GM21786 (cell line): Measurements from ENCODE around the gene WDR1.
"Not testable (repeated sequence)": the region's sequence is repeated elsewhere in the genome, so short reads cannot be mapped to it uniquely, and the experiment has no call there.

ENCODE experiments used
- ATAC-seq: cut with Tn5 transposase; IDR thresholded peaks from one replicate; pipeline ENCODE4 v1.9.1; 2021; ENCODE audit not compliant: unreplicated experiment

WDR1 gene

GRCh38 chr4:10134141-10134540, 17.5 kb upstream of the WDR1 start:
- ATAC-seq: no peak

GRCh38 chr4:10131202-10131601, 14.6 kb upstream of the WDR1 start:
- ATAC-seq: no peak

GRCh38 chr4:10130178-10130888, 13.7 kb upstream of the WDR1 start:
- no peak for ATAC-seq

GRCh38 chr4:10129196-10130177, 12.9 kb upstream of the WDR1 start:
- no peak for ATAC-seq

GRCh38 chr4:10128761-10129160, 12.2 kb upstream of the WDR1 start:
- no peak for ATAC-seq

- not testable (repeated sequence) for ATAC-seq
These were observed 10.9 kb upstream of the WDR1 start for GRCh38 chr4:10127531-10127930.

GRCh38 chr4:10124167-10124930, 7.8 kb upstream of the WDR1 start:
- ATAC-seq: no peak

GRCh38 chr4:10123227-10124101, 6.9 kb upstream of the WDR1 start:
- no peak for ATAC-seq

GRCh38 chr4:10122236-10122932, 5.8 kb upstream of the WDR1 start:
- no peak for ATAC-seq

GRCh38 chr4:10121568-10122208, 5.1 kb upstream of the WDR1 start:
- ATAC-seq: no peak

GRCh38 chr4:10120943-10121567, 4.5 kb upstream of the WDR1 start:
- no peak for ATAC-seq

GRCh38 chr4:10119773-10120172, 3.2 kb upstream of the WDR1 start:
- ATAC-seq: no peak

- ATAC-seq: no peak
These were observed 2.7 kb upstream of the WDR1 start for GRCh38 chr4:10119278-10119677.

- ATAC-seq: no peak
These were observed 1.7 kb upstream of the WDR1 start for GRCh38 chr4:10118048-10119004.

GRCh38 chr4:10117359-10118047, 904 bp upstream of the WDR1 start:
- ATAC-seq: no peak

GRCh38 chr4:10115797-10116568, 616 bp downstream of the WDR1 start:
- ATAC-seq: peak; percentile 35
